Mesendoderm (in vitro differentiated cells): ENCODE measurements around the gene PPP2R1A.

Source experiments
- DNase-seq: peaks from one replicate; pipeline ENCODE4 v3.0.0; 2013
- H2AK5ac ChIP-seq: 2 replicates; pipeline ENCODE4 v1.6.1; 2013; ENCODE audit warnings: low read length, inconsistent platforms
- H2BK120ac ChIP-seq: 2 replicates; pipeline ENCODE4 v1.6.1; 2013; ENCODE audit warnings: low read depth, mild to moderate bottlenecking, low read length, moderate library complexity, mixed read lengths
- H2BK15ac ChIP-seq: replicated peaks from 2 replicates; pipeline ENCODE4 v1.6.1; 2013; ENCODE audit warnings: low read depth, mild to moderate bottlenecking, moderate library complexity
- H2BK5ac ChIP-seq: 2 replicates; pipeline ENCODE4 v1.6.1; 2013; ENCODE audit warnings: low read length, inconsistent platforms
- H3K18ac ChIP-seq: 2 replicates; pipeline ENCODE4 v1.6.1; 2013; ENCODE audit warnings: mild to moderate bottlenecking, low read length, mixed read lengths
- H3K23ac ChIP-seq: one replicate; pipeline ENCODE4 v1.6.1; 2013; ENCODE audit warnings: low read length
- H3K27ac ChIP-seq: 2 replicates; pipeline ENCODE4 v1.5.1; 2013; ENCODE audit warnings: low read depth, mild to moderate bottlenecking, inconsistent platforms, low read length, moderate library complexity
- H3K27me3 ChIP-seq: 2 replicates; pipeline ENCODE4 v1.6.1; 2013; ENCODE audit warnings: low read length, control low read depth, mild to moderate bottlenecking, inconsistent platforms; ENCODE audit not compliant: insufficient read depth, poor library complexity
- H3K36me3 ChIP-seq: 2 replicates; pipeline ENCODE4 v1.6.1; 2013; ENCODE audit warnings: low read length, inconsistent platforms; ENCODE audit not compliant: control insufficient read depth, insufficient read depth
- H3K4ac ChIP-seq: one replicate; pipeline ENCODE4 v1.6.1; 2013; ENCODE audit warnings: low read depth, mild to moderate bottlenecking, low read length, moderate library complexity
- H3K4me1 ChIP-seq: 2 replicates; pipeline ENCODE4 v1.6.1; 2013; ENCODE audit warnings: low read depth, low read length, inconsistent platforms; ENCODE audit not compliant: control insufficient read depth
- H3K4me2 ChIP-seq: 2 replicates; pipeline ENCODE4 v1.6.1; 2013; ENCODE audit warnings: low read length
- H3K4me3 ChIP-seq: 2 replicates; pipeline ENCODE4 v1.5.1; 2013; ENCODE audit warnings: mild to moderate bottlenecking, low read length
- H3K56ac ChIP-seq: one replicate; pipeline ENCODE4 v1.6.1; 2013; ENCODE audit warnings: low read length
- H3K79me1 ChIP-seq: 2 replicates; pipeline ENCODE4 v1.6.1; 2013; ENCODE audit warnings: low read length, inconsistent platforms
- H3K79me2 ChIP-seq: 2 replicates; pipeline ENCODE4 v1.6.1; 2013; ENCODE audit warnings: mild to moderate bottlenecking, low read length; ENCODE audit not compliant: control insufficient read depth, insufficient read depth
- H3K9ac ChIP-seq: 2 replicates; pipeline ENCODE4 v1.6.1; 2013; ENCODE audit warnings: low read length, inconsistent platforms
- H4K5ac ChIP-seq: one replicate; pipeline ENCODE4 v1.6.1; 2013; ENCODE audit warnings: low read length
- H4K8ac ChIP-seq: one replicate; pipeline ENCODE4 v1.6.1; 2013; ENCODE audit warnings: low read depth, mild to moderate bottlenecking, control low read depth, low read length, moderate library complexity
- WGBS: extraction: QIAGEN DNeasy Blood & Tissue Kit; methylation state at CpG from one replicate; pipeline ENCODE4 v1.1.7; 2013; ENCODE audit warnings: low lambda C conversion rate, missing lambda C conversion rate; ENCODE audit not compliant: insufficient coverage; ENCODE audit errors: extremely low coverage; 5-methylcytosine and 5-hydroxymethylcytosine counted together

Gene PPP2R1A

DNA sequence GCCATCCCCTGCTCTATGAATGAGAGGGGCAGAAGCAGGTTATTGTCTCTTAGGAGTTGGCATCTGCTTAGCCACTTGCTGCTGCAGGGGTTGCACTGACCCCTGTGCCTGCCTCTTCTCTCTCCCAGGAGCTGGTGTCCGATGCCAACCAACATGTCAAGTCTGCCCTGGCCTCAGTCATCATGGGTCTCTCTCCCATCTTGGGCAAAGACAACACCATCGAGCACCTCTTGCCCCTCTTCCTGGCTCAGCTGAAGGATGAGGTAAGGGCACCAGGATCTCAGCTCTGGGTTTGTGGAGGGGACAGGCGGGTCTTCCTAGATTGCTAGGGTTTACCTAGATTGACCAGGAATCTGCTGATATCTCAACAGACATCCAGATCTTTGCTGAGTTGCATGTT lies 26.5 kb downstream of the PPP2R1A start:
- H3K79me1 ChIP-seq = peaks cover 2% of the 10 kb centered on the region
- no peak overlapping the region for H2BK15ac ChIP-seq
- no peak overlapping the region for H4K8ac ChIP-seq
- H3K4ac ChIP-seq = no peak overlapping the region
- H3K36me3 ChIP-seq = peaks cover 40% of the 10 kb centered on the region
- no peak overlapping the region for H3K56ac ChIP-seq
- H3K27ac ChIP-seq = no peak overlapping the region
- no peak overlapping the region for H3K18ac ChIP-seq
- H3K27me3 ChIP-seq = no peaks in the 10 kb centered on the region
- H3K9ac ChIP-seq = no peak overlapping the region
- WGBS = no CpG with 5 or more reads among the region's 3 CpGs
- H3K4me3 ChIP-seq = no peak overlapping the region
- no peak overlapping the region for H2BK5ac ChIP-seq
- H3K79me2 ChIP-seq = no peaks in the 10 kb centered on the region
- H2AK5ac ChIP-seq = no peak overlapping the region
- H2BK120ac ChIP-seq = no peak overlapping the region
- H3K4me2 ChIP-seq = no peak overlapping the region
- no peak overlapping the region for H3K23ac ChIP-seq
- H4K5ac ChIP-seq = no peak overlapping the region
- DNase-seq = no peak
- no peaks in the 10 kb centered on the region for H3K4me1 ChIP-seq

DNA sequence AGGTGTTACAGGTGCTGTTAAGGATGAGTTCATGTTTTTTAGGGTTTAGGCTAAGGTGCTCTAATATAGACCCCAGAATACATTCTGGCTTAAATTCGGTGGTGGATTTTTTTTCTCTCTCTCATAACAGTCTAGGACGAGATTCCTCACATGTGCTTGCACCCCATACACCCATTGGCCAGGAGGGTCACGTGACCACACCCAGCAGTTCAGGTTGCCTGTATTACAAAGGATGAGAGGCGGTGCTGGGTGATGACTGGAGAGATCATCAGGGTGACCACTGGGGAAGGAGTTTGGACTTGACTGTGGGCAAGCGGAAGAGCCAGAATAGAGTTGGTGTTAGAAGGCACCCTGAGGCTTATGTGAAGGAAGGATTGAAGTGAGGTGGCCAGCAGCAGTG lies 27.7 kb downstream of the PPP2R1A start:
- H3K27me3 ChIP-seq = no peaks in the 10 kb centered on the region

DNA sequence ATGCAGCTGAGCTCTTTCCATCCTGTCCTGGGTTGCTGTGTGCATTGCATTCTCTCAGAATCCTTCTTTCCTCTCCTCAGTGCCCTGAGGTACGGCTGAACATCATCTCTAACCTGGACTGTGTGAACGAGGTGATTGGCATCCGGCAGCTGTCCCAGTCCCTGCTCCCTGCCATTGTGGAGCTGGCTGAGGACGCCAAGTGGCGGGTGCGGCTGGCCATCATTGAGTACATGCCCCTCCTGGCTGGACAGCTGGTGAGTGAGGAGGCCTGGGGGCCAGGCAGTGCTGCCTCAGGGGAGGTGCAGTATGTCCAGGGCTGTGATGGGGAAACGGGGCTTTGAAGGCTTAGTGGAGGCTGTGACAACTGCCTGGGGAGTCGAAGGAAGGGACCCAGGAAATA lies 29.8 kb downstream of the PPP2R1A start:
- no peak overlapping the region for H3K9ac ChIP-seq

More for the DNA sequence above, 27.7 kb downstream of the PPP2R1A start:
- H3K27ac ChIP-seq = no peak overlapping the region
- peaks cover 2% of the 10 kb centered on the region for H3K79me1 ChIP-seq
- H2BK120ac ChIP-seq = no peak overlapping the region
- H3K4ac ChIP-seq = no peak overlapping the region
- H3K9ac ChIP-seq = no peak overlapping the region
- no peaks in the 10 kb centered on the region for H3K4me1 ChIP-seq
- H2BK5ac ChIP-seq = no peak overlapping the region
- no peak overlapping the region for H2BK15ac ChIP-seq
- no peak overlapping the region for H3K18ac ChIP-seq
- H4K8ac ChIP-seq = no peak overlapping the region
- no peak overlapping the region for H2AK5ac ChIP-seq
- H3K4me2 ChIP-seq = no peak overlapping the region
- no peak overlapping the region for H3K4me3 ChIP-seq
- H3K56ac ChIP-seq = no peak overlapping the region
- DNase-seq = peak; percentile 11
- peaks cover 39% of the 10 kb centered on the region for H3K36me3 ChIP-seq
- WGBS = no CpG with 5 or more reads among the region's 5 CpGs
- H3K23ac ChIP-seq = no peak overlapping the region
- no peak overlapping the region for H4K5ac ChIP-seq
- no peaks in the 10 kb centered on the region for H3K79me2 ChIP-seq

DNA sequence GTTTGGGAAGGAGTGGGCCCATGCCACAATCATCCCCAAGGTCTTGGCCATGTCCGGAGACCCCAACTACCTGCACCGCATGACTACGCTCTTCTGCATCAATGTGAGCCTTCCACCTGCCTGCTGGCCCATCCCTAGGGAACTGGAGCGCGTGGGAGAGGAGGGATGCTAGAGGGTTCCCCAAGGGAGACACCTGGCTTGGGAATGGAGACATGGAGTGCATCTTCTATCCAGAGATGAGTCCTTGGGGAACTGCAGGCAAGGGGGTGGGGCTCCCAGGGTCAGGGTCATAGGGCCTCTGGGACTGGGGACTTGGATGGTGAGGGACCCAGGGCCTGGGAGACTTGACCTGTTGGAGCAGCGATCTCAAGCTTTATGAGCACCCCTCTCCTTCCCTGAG lies 31.2 kb downstream of the PPP2R1A start:
- no peak for DNase-seq
- Histone ChIP-seq H3K79me1 (peaks cover 2% of the 10 kb centered on the region), H4K5ac (no peak overlapping the region), H2AK5ac (no peak overlapping the region), H2BK5ac (no peak overlapping the region), H4K8ac (no peak overlapping the region), H3K23ac (no peak overlapping the region), H3K27ac (no peak overlapping the region), H3K27me3 (no peaks in the 10 kb centered on the region), H3K79me2 (no peaks in the 10 kb centered on the region), H3K9ac (no peak overlapping the region), H3K4me3 (no peak overlapping the region), H2BK120ac (no peak overlapping the region), H3K4ac (no peak overlapping the region), H2BK15ac (no peak overlapping the region), H3K4me2 (no peak overlapping the region), H3K56ac (no peak overlapping the region), H3K4me1 (no peaks in the 10 kb centered on the region), H3K36me3 (peaks cover 33% of the 10 kb centered on the region), H3K18ac (no peak overlapping the region)
- WGBS = no CpG with 5 or more reads among the region's 6 CpGs

More for the DNA sequence above, 29.8 kb downstream of the PPP2R1A start:
- Histone ChIP-seq H3K4ac (no peak overlapping the region), H3K23ac (no peak overlapping the region), H3K36me3 (peaks cover 33% of the 10 kb centered on the region), H3K4me2 (no peak overlapping the region), H3K4me3 (no peak overlapping the region), H2BK120ac (no peak overlapping the region), H4K5ac (no peak overlapping the region), H2BK15ac (no peak overlapping the region), H3K56ac (no peak overlapping the region), H3K4me1 (no peaks in the 10 kb centered on the region), H2BK5ac (no peak overlapping the region), H2AK5ac (no peak overlapping the region), H3K18ac (no peak overlapping the region), H4K8ac (no peak overlapping the region), H3K27ac (no peak overlapping the region), H3K79me1 (peaks cover 2% of the 10 kb centered on the region), H3K27me3 (no peaks in the 10 kb centered on the region), H3K79me2 (no peaks in the 10 kb centered on the region)
- WGBS = no CpG with 5 or more reads among the region's 8 CpGs
- no peak for DNase-seq

DNA sequence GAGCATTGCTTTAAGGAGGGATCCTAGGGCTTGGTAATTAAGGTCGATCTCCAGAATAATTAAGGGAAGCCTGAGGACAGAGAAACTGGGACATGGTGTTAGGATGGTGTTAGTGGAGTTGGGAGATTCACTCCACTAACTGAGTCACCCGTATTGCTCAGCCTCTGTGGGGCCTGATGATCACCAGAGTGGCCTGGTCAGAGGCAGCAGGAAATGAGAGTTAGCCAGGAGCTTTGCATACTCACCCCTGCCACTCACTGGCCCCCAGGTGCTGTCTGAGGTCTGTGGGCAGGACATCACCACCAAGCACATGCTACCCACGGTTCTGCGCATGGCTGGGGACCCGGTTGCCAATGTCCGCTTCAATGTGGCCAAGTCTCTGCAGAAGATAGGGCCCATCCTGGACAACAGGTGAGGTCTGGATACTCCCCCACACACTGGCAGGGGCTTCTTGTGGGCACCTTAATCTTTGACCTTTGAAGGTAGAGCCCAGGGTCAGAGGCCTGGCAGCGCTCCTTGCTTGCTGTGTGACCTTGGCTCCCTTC lies 32.1 kb downstream of the PPP2R1A start:
- no peak overlapping the region for H3K4ac ChIP-seq
- H3K56ac ChIP-seq = no peak overlapping the region
- H3K79me2 ChIP-seq = no peaks in the 10 kb centered on the region
- no peak overlapping the region for H2BK120ac ChIP-seq
- H2BK15ac ChIP-seq = no peak overlapping the region
- H3K4me2 ChIP-seq = no peak overlapping the region
- H3K27ac ChIP-seq = no peak overlapping the region
- no peak overlapping the region for H3K4me3 ChIP-seq
- H4K8ac ChIP-seq = no peak overlapping the region
- H3K27me3 ChIP-seq = no peaks in the 10 kb centered on the region
- H3K4me1 ChIP-seq = no peaks in the 10 kb centered on the region
- no peak overlapping the region for H3K18ac ChIP-seq
- H3K79me1 ChIP-seq = peaks cover 2% of the 10 kb centered on the region
- no peak for DNase-seq
- WGBS = no CpG with 5 or more reads among the region's 7 CpGs
- H4K5ac ChIP-seq = no peak overlapping the region
- peaks cover 32% of the 10 kb centered on the region for H3K36me3 ChIP-seq
- no peak overlapping the region for H3K23ac ChIP-seq
- no peak overlapping the region for H3K9ac ChIP-seq
- no peak overlapping the region for H2BK5ac ChIP-seq
- H2AK5ac ChIP-seq = no peak overlapping the region

DNA sequence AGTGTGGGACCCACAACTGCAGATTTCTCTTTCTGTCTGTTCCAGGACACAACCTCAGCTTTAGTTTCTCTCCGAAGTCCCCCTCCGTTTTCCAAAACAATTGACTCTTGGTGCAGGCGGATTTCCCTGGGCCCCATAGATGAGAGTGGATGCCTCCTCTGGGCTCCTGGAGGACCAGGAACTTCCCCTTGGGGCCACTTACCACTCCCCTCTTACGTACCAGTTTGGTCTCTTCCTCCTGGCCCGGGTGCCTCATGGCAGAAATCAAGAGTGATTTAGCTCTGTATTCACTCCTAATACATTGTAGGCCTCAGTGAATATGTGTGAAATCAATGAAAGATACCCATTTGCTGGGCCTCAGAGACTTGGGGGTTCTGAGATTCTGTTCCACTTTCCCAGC lies 34.4 kb downstream of the PPP2R1A start:
- no peak for DNase-seq
- peaks cover 30% of the 10 kb centered on the region for H3K36me3 ChIP-seq

More for the DNA sequence above, 34.4 kb downstream of the PPP2R1A start:
- no peak overlapping the region for H3K9ac ChIP-seq
- no peak overlapping the region for H3K56ac ChIP-seq
- H3K27me3 ChIP-seq = no peaks in the 10 kb centered on the region
- no peaks in the 10 kb centered on the region for H3K4me1 ChIP-seq
- H2BK15ac ChIP-seq = no peak overlapping the region
- no peak overlapping the region for H3K4ac ChIP-seq
- no CpG with 5 or more reads among the region's 5 CpGs for WGBS
- no peaks in the 10 kb centered on the region for H3K79me1 ChIP-seq
- no peaks in the 10 kb centered on the region for H3K79me2 ChIP-seq
- no peak overlapping the region for H3K4me3 ChIP-seq
- no peak overlapping the region for H3K4me2 ChIP-seq
- no peak overlapping the region for H3K27ac ChIP-seq
- H4K8ac ChIP-seq = no peak overlapping the region
- no peak overlapping the region for H3K23ac ChIP-seq
- no peak overlapping the region for H4K5ac ChIP-seq
- no peak overlapping the region for H2AK5ac ChIP-seq
- no peak overlapping the region for H2BK5ac ChIP-seq
- no peak overlapping the region for H2BK120ac ChIP-seq
- H3K18ac ChIP-seq = no peak overlapping the region
